ENCODE measurements around the gene AP1S3. TPM values are rescaled to one million over a fixed set of nuclear protein-coding genes. Genes with fewer than 3 reads are reported as not detected.
"Not testable (repeated sequence)": the region's sequence is repeated elsewhere in the genome, so short reads cannot be mapped to it uniquely, and the experiment has no call there.

The AP1S3 gene
- total RNA-seq, 1 experiment from 2014 or later: 2.3 TPM

GRCh38 chr2:223822818-223823217, 14.6 kb downstream of the AP1S3 start:
- Histone ChIP-seq H3K36me3 (ENCODE audit: insufficient read depth, low read length) (no peaks in the 10 kb centered on the region), H2AFZ (ENCODE audit: low read length) (no peak overlapping the region), H3K4me3 (ENCODE audit: low read length) (no peak overlapping the region), H3K9me3 (ENCODE audit: low read length) (no peaks in the 10 kb centered on the region), H4K20me1 (ENCODE audit: insufficient read depth, low read depth, low read length) (0 out of 2 replicates have a peak, but pooled peaks cover 3% of the 10 kb centered on the region), H3K27me3 (ENCODE audit: low read length) (no peaks in the 10 kb centered on the region), H3K9me2 (replicated peaks; ENCODE audit: insufficient read depth, low read length) (no peaks in the 10 kb centered on the region), H3K4me2 (ENCODE audit: low read depth, low read length, poor library complexity, severe bottlenecking) (no peak overlapping the region), H3K9ac (ENCODE audit: low read length) (no peak overlapping the region), H3K79me2 (ENCODE audit: low read length) (no peaks in the 10 kb centered on the region), H3K27ac (ENCODE audit: low read length) (no peak overlapping the region), H3K4me1 (ENCODE audit: low read length) (peaks cover 7% of the 10 kb centered on the region)
- DNase-seq: no peak

- no peaks in the 10 kb centered on the region for H3K9me2 ChIP-seq (replicated peaks; ENCODE audit: insufficient read depth, low read length)
- H3K4me3 ChIP-seq (ENCODE audit: low read length): no peak overlapping the region
- H3K9me3 ChIP-seq (ENCODE audit: low read length): no peaks in the 10 kb centered on the region
- no peaks in the 10 kb centered on the region for H3K79me2 ChIP-seq (ENCODE audit: low read length)
- no peak overlapping the region for H2AFZ ChIP-seq (ENCODE audit: low read length)
- no peak overlapping the region for H3K27ac ChIP-seq (ENCODE audit: low read length)
- no peak for DNase-seq
- H3K36me3 ChIP-seq (ENCODE audit: insufficient read depth, low read length): no peaks in the 10 kb centered on the region
- no peak overlapping the region for H3K9ac ChIP-seq (ENCODE audit: low read length)
- no peaks in the 10 kb centered on the region for H3K27me3 ChIP-seq (ENCODE audit: low read length)
- no peak overlapping the region for H3K4me2 ChIP-seq (ENCODE audit: low read depth, low read length, poor library complexity, severe bottlenecking)
- 0 out of 2 replicates have a peak, but pooled peaks cover 3% of the 10 kb centered on the region for H4K20me1 ChIP-seq (ENCODE audit: insufficient read depth, low read depth, low read length)
- peaks cover 7% of the 10 kb centered on the region for H3K4me1 ChIP-seq (ENCODE audit: low read length)
Measured at GRCh38 chr2:223820549-223820948, 16.8 kb downstream of the AP1S3 start.

GRCh38 chr2:223819891-223820290, 17.5 kb downstream of the AP1S3 start:
- no peaks in the 10 kb centered on the region for H3K79me2 ChIP-seq (ENCODE audit: low read length)

GRCh38 chr2:223815884-223816570, 21.4 kb downstream of the AP1S3 start:
- Histone ChIP-seq H2AFZ (ENCODE audit: low read length) (no peak overlapping the region), H3K27me3 (ENCODE audit: low read length) (no peaks in the 10 kb centered on the region), H3K79me2 (ENCODE audit: low read length) (no peaks in the 10 kb centered on the region), H3K9me3 (ENCODE audit: low read length) (no peaks in the 10 kb centered on the region), H3K4me1 (ENCODE audit: low read length) (no peaks in the 10 kb centered on the region), H3K36me3 (ENCODE audit: insufficient read depth, low read length) (no peaks in the 10 kb centered on the region), H3K4me2 (ENCODE audit: low read depth, low read length, poor library complexity, severe bottlenecking) (no peak overlapping the region), H4K20me1 (ENCODE audit: insufficient read depth, low read depth, low read length) (0 out of 2 replicates have a peak, but pooled peaks cover 3% of the 10 kb centered on the region), H3K9ac (ENCODE audit: low read length) (no peak overlapping the region), H3K9me2 (replicated peaks; ENCODE audit: insufficient read depth, low read length) (no peaks in the 10 kb centered on the region), H3K27ac (ENCODE audit: low read length) (no peak overlapping the region), H3K4me3 (ENCODE audit: low read length) (no peak overlapping the region)
- DNase-seq: no peak

More at GRCh38 chr2:223819891-223820290, 17.5 kb downstream of the AP1S3 start:
- Histone ChIP-seq H3K27me3 (ENCODE audit: low read length) (no peaks in the 10 kb centered on the region), H3K36me3 (ENCODE audit: insufficient read depth, low read length) (no peaks in the 10 kb centered on the region), H4K20me1 (ENCODE audit: insufficient read depth, low read depth, low read length) (0 out of 2 replicates have a peak, but pooled peaks cover 3% of the 10 kb centered on the region), H2AFZ (ENCODE audit: low read length) (no peak overlapping the region), H3K4me2 (ENCODE audit: low read depth, low read length, poor library complexity, severe bottlenecking) (no peak overlapping the region), H3K27ac (ENCODE audit: low read length) (no peak overlapping the region), H3K4me3 (ENCODE audit: low read length) (no peak overlapping the region), H3K9me3 (ENCODE audit: low read length) (no peaks in the 10 kb centered on the region), H3K4me1 (ENCODE audit: low read length) (peaks cover 7% of the 10 kb centered on the region), H3K9ac (ENCODE audit: low read length) (no peak overlapping the region), H3K9me2 (replicated peaks; ENCODE audit: insufficient read depth, low read length) (no peaks in the 10 kb centered on the region)
- DNase-seq: no peak

GRCh38 chr2:223815186-223815883, 22.0 kb downstream of the AP1S3 start:
- Histone ChIP-seq H3K4me3 (ENCODE audit: low read length) (no peak overlapping the region), H3K4me1 (ENCODE audit: low read length) (no peaks in the 10 kb centered on the region), H3K27me3 (ENCODE audit: low read length) (no peaks in the 10 kb centered on the region), H3K9ac (ENCODE audit: low read length) (no peak overlapping the region), H3K4me2 (ENCODE audit: low read depth, low read length, poor library complexity, severe bottlenecking) (no peak overlapping the region), H3K36me3 (ENCODE audit: insufficient read depth, low read length) (no peaks in the 10 kb centered on the region), H3K9me2 (replicated peaks; ENCODE audit: insufficient read depth, low read length) (no peaks in the 10 kb centered on the region), H3K9me3 (ENCODE audit: low read length) (no peaks in the 10 kb centered on the region), H3K27ac (ENCODE audit: low read length) (no peak overlapping the region), H4K20me1 (ENCODE audit: insufficient read depth, low read depth, low read length) (0 out of 2 replicates have a peak, but pooled peaks cover 3% of the 10 kb centered on the region), H3K79me2 (ENCODE audit: low read length) (no peaks in the 10 kb centered on the region), H2AFZ (ENCODE audit: low read length) (no peak overlapping the region)
- DNase-seq: no peak

- not testable (repeated sequence) for H3K4me2 ChIP-seq (ENCODE audit: low read depth, low read length, poor library complexity, severe bottlenecking); H3K9ac ChIP-seq (ENCODE audit: low read length); H3K79me2 ChIP-seq (ENCODE audit: low read length); H3K9me2 ChIP-seq (replicated peaks; ENCODE audit: insufficient read depth, low read length); H3K4me3 ChIP-seq (ENCODE audit: low read length); H3K36me3 ChIP-seq (ENCODE audit: insufficient read depth, low read length); H3K27me3 ChIP-seq (ENCODE audit: low read length); H2AFZ ChIP-seq (ENCODE audit: low read length); H4K20me1 ChIP-seq (ENCODE audit: insufficient read depth, low read depth, low read length); DNase-seq; H3K9me3 ChIP-seq (ENCODE audit: low read length); H3K27ac ChIP-seq (ENCODE audit: low read length); H3K4me1 ChIP-seq (ENCODE audit: low read length)
Measured at GRCh38 chr2:223814764-223815163, 22.6 kb downstream of the AP1S3 start.

GRCh38 chr2:223813329-223813728, 24.1 kb downstream of the AP1S3 start:
- no peaks in the 10 kb centered on the region for H3K27me3 ChIP-seq (ENCODE audit: low read length)
- no peaks in the 10 kb centered on the region for H3K79me2 ChIP-seq (ENCODE audit: low read length)
- no peaks in the 10 kb centered on the region for H3K9me2 ChIP-seq (replicated peaks; ENCODE audit: insufficient read depth, low read length)
- no peaks in the 10 kb centered on the region for H3K9me3 ChIP-seq (ENCODE audit: low read length)
- no peak overlapping the region for H3K9ac ChIP-seq (ENCODE audit: low read length)
- no peaks in the 10 kb centered on the region for H3K4me1 ChIP-seq (ENCODE audit: low read length)
- DNase-seq: no peak
- H3K27ac ChIP-seq (ENCODE audit: low read length): no peak overlapping the region
- H3K4me3 ChIP-seq (ENCODE audit: low read length): no peak overlapping the region
- no peaks in the 10 kb centered on the region for H4K20me1 ChIP-seq (ENCODE audit: insufficient read depth, low read depth, low read length)
- no peaks in the 10 kb centered on the region for H3K36me3 ChIP-seq (ENCODE audit: insufficient read depth, low read length)
- no peak overlapping the region for H3K4me2 ChIP-seq (ENCODE audit: low read depth, low read length, poor library complexity, severe bottlenecking)
- no peak overlapping the region for H2AFZ ChIP-seq (ENCODE audit: low read length)

GRCh38 chr2:223811757-223812156, 25.6 kb downstream of the AP1S3 start:
- no peaks in the 10 kb centered on the region for H3K9me2 ChIP-seq (replicated peaks; ENCODE audit: insufficient read depth, low read length)
- no peaks in the 10 kb centered on the region for H3K36me3 ChIP-seq (ENCODE audit: insufficient read depth, low read length)
- no peaks in the 10 kb centered on the region for H3K9me3 ChIP-seq (ENCODE audit: low read length)
- no peaks in the 10 kb centered on the region for H4K20me1 ChIP-seq (ENCODE audit: insufficient read depth, low read depth, low read length)
- DNase-seq: no peak
- H3K27ac ChIP-seq (ENCODE audit: low read length): no peak overlapping the region
- H3K4me3 ChIP-seq (ENCODE audit: low read length): no peak overlapping the region
- H3K9ac ChIP-seq (ENCODE audit: low read length): no peak overlapping the region
- no peak overlapping the region for H3K4me2 ChIP-seq (ENCODE audit: low read depth, low read length, poor library complexity, severe bottlenecking)
- H3K27me3 ChIP-seq (ENCODE audit: low read length): no peaks in the 10 kb centered on the region
- no peaks in the 10 kb centered on the region for H3K79me2 ChIP-seq (ENCODE audit: low read length)
- H3K4me1 ChIP-seq (ENCODE audit: low read length): no peaks in the 10 kb centered on the region
- no peak overlapping the region for H2AFZ ChIP-seq (ENCODE audit: low read length)
